ENCODE results near the gene FOXD1.
"Not testable (repeated sequence)": the region's sequence is repeated elsewhere in the genome, so short reads cannot be mapped to it uniquely, and the experiment has no call there.

The FOXD1 gene

GRCh38 chr5:73415171-73415570 lies 33.4 kb downstream of the FOXD1 start:
- DNase-seq: no peak

- DNase-seq: no peak
These were observed 36.0 kb downstream of the FOXD1 start for GRCh38 chr5:73412597-73412988.

- DNase-seq: no peak
These were observed 36.5 kb downstream of the FOXD1 start for GRCh38 chr5:73411936-73412596.

GRCh38 chr5:73409927-73410326 lies 38.6 kb downstream of the FOXD1 start:
- DNase-seq: not testable (repeated sequence)

- no peak for DNase-seq
These were observed 42.9 kb downstream of the FOXD1 start for GRCh38 chr5:73405691-73406090.

- DNase-seq: no peak
These were observed 48.8 kb downstream of the FOXD1 start for GRCh38 chr5:73399775-73400174.
